ENCODE data around the gene LYPD8.

LYPD8 gene

DNA sequence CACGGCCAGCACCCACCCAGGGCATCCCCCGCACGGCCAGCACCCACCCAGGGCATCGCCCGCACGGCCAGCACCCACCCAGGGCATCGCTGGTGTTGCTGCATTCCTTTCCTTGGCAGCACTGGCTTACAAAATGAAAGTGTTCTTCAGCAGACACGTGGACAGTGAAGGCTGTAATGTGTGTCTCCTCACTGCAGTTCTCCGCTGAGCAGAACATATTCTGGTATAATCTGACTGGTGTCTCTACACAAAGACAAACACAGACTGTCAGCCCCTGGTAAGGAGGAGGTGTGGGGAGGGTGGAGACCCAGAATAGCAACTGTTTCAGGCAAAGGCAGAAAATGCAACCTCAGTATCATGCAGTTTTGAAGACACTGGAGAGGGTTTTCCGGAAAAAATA is 7.3 kb downstream of the LYPD8 start:
- TF ChIP-seq, protein P1, sequence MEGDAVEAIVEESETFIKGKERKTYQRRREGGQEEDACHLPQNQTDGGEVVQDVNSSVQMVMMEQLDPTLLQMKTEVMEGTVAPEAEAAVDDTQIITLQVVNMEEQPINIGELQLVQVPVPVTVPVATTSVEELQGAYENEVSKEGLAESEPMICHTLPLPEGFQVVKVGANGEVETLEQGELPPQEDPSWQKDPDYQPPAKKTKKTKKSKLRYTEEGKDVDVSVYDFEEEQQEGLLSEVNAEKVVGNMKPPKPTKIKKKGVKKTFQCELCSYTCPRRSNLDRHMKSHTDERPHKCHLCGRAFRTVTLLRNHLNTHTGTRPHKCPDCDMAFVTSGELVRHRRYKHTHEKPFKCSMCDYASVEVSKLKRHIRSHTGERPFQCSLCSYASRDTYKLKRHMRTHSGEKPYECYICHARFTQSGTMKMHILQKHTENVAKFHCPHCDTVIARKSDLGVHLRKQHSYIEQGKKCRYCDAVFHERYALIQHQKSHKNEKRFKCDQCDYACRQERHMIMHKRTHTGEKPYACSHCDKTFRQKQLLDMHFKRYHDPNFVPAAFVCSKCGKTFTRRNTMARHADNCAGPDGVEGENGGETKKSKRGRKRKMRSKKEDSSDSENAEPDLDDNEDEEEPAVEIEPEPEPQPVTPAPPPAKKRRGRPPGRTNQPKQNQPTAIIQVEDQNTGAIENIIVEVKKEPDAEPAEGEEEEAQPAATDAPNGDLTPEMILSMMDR (IDR thresholded peaks at IDR 0.05; ENCODE audit: low read depth, low read length, missing control alignments) = no peak
- DNase-seq (ENCODE audit: low read depth) = no peak
- no peak overlapping the region for H3K4me3 ChIP-seq (ENCODE audit: low read depth, low read length)
- in situ Hi-C loops (cut with HindIII; ENCODE audit: low sequenced_read_pairs) = no loop called here

DNA sequence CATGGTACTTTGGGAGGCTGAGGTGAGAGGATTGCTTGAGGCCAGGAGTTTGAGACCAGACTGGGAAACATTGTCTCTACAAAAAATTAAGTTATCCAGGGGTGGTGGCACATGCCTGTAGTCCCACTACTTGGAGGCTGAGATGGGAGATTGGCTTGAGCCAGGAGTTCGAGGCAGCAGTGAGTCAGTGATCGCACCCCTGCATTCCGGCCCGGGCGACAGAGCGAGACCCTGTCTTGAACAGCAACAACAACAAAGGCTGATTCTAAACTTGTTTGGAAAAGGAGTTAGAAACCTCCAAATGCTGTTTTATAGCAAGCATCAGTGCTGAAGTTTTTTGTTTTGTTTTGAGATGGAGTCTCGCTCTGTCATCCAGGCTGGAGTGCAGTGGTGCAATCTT is 14.7 kb downstream of the LYPD8 start:
- DNase-seq (ENCODE audit: low read depth) = no peak
- in situ Hi-C loops (cut with HindIII; ENCODE audit: low sequenced_read_pairs) = no loop called here

DNA sequence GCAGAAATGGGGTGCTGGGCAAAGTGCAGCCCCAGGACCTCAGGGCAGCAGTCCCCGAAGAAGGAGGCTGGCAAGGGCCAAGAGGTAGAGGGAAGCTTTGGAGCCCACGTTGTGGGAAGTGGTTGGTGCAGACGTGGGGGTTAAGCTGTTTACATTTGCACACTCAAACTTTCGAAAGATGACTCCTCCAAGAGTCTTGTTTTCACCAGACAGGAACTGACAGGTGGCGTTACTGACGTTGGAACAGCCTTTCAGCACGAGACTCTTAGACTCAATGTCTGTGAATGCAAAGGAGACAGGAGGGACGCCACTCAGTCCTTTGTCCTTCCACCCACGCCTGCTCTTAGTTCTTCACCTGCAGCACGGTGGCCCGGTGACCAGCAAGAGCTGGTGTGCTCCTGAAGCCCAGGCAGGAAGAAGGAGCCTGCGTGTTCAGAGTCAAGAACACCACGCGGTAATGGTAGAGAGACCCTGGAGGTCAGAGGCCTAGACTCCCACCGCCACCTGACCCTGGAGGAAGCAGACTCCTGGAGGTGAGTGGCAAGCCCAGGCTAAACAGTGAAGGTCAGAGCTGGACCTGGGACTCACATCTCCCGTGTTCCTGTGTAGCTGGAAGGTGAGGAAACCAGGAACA is 15.9 kb downstream of the LYPD8 start:
- TF ChIP-seq, protein P1 (IDR thresholded peaks at IDR 0.05; ENCODE audit: low read depth, low read length, missing control alignments) = no peak
- in situ Hi-C loops (cut with HindIII; ENCODE audit: low sequenced_read_pairs) = no loop called here
- DNase-seq (ENCODE audit: low read depth) = no peak
- H3K4me3 ChIP-seq (ENCODE audit: low read depth, low read length) = no peak overlapping the region

More for the DNA sequence above, 14.7 kb downstream of the LYPD8 start:
- no peak overlapping the region for H3K4me3 ChIP-seq (ENCODE audit: low read depth, low read length)
- TF ChIP-seq, protein P1 (IDR thresholded peaks at IDR 0.05; ENCODE audit: low read depth, low read length, missing control alignments) = no peak

DNA sequence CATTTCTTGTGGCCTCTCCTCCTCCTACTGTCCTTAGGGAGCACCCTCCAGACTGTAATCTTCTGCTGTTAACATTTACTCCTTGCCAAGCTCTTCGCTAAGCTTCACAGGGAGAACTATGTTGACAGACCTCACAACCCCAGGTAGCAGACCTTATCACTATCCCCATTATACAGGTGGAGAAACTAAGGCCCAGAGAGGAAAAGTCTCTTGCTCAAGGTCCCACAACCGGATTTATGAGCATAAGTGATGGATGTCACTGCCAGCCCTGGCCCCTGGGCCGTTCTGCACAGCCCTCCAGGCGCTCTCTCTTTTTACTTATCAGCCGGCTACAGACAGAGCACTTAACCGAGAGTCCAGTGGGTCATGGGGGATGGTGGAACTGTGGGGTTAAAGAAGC is 18.1 kb downstream of the LYPD8 start:
- no peak overlapping the region for H3K4me3 ChIP-seq (ENCODE audit: low read depth, low read length)
- TF ChIP-seq, protein P1 (IDR thresholded peaks at IDR 0.05; ENCODE audit: low read depth, low read length, missing control alignments) = no peak
- in situ Hi-C loops (cut with HindIII; ENCODE audit: low sequenced_read_pairs) = no loop called here
- no peak for DNase-seq (ENCODE audit: low read depth)

DNA sequence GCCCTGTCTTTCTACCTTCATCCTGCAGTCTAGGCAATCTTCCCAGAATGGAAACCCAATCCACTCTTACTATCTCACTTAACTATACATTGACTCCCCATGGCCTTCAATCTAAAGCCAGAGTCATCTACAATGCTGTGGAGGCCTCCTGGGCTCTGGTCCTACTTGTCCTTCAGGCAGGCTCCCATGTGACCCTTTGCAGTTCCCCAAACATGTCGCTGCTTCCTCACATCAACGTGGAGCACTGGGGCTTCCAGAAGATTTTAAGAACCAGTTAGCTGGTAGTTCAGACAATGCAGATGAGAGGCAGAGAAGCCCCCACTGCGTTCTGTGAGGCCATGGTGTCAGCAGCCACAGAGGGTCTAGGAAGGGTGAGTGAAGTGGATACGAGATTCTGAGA is 18.6 kb downstream of the LYPD8 start:
- in situ Hi-C loops (cut with HindIII; ENCODE audit: low sequenced_read_pairs) = no loop called here
- H3K4me3 ChIP-seq (ENCODE audit: low read depth, low read length) = no peak overlapping the region
- TF ChIP-seq, protein P1 (IDR thresholded peaks at IDR 0.05; ENCODE audit: low read depth, low read length, missing control alignments) = no peak
- DNase-seq (ENCODE audit: low read depth) = no peak

DNA sequence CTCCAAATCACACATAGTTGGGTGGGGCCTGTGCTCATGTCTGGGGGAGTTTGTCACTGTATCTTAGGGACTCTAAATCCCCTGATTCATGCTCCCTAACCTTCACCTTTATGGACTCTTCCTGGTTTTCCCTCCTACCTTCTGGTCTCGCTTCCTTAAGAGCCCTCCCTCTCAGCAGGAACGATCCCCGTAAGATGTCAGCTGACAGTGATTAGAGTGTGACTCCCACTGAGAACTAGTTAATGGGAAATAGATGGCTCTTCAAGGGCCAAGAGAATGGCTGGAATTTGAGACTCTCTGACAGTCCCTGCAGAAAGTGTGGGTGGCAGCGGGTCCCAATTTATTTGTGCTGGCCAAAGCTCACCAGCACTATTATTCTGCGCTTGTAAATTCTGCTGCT is 22.0 kb downstream of the LYPD8 start:
- H3K4me3 ChIP-seq (ENCODE audit: low read depth, low read length) = no peak overlapping the region
- DNase-seq (ENCODE audit: low read depth) = no peak
- in situ Hi-C loops (cut with HindIII; ENCODE audit: low sequenced_read_pairs) = no loop called here
- TF ChIP-seq, protein P1 (IDR thresholded peaks at IDR 0.05; ENCODE audit: low read depth, low read length, missing control alignments) = no peak
